K562 (cell line): ENCODE measurements around the gene OBSCN. TPM values are rescaled to one million over a fixed set of nuclear protein-coding genes. Genes with fewer than 3 reads are reported as not detected.

Experiments used
- ETV1 ChIP-seq: fragments of 450-650 bp; conservative IDR thresholded peaks from 2 replicates; pipeline ENCODE4 v1.6.1; 2016; ENCODE audit warnings: missing genetic modification characterization, control low read depth, low read depth, missing compliant biosample characterization
- HDAC1 ChIP-seq, 2 experiments: fragments of 450-650 bp; IDR thresholded peaks; 2 replicates each; pipeline ENCODE4 v1.6.1; 2016 to 2017; ENCODE audit warnings: inconsistent platforms in 1 of 2, mild to moderate bottlenecking in 1 of 2, moderate library complexity in 1 of 2
- KDM5B ChIP-seq: fragments of 200-600 bp; sonication (generic); IDR thresholded peaks from 2 replicates; pipeline ENCODE4 v1.6.1; 2012; ENCODE audit warnings: low read depth, mild to moderate bottlenecking, moderate library complexity, low read length, control low read depth, inconsistent platforms; ENCODE audit not compliant: insufficient replicate concordance
- MAZ ChIP-seq, 2 experiments: fragments of 450-650 bp in 1 of 2; sonication (generic) in 1 of 2; formaldehyde crosslinking; IDR thresholded peaks in 1 of 2; conservative IDR thresholded peaks in 1 of 2; 2 replicates each; pipeline versions ENCODE4 v1.4.0 to v1.5.0; 2020; ENCODE audit warnings: mild to moderate bottlenecking in 1 of 2, missing genetic modification reagents in 1 of 2
- NFE2L1 ChIP-seq: fragments of 450-650 bp; IDR thresholded peaks from 2 replicates; pipeline ENCODE4 v1.6.1; 2016; ENCODE audit warnings: missing genetic modification characterization, low read depth, mild to moderate bottlenecking, missing compliant biosample characterization, moderate library complexity, borderline replicate concordance
- SMAD2 ChIP-seq: fragments of 150-350 bp; IDR thresholded peaks from 2 replicates; pipeline ENCODE4 v1.6.1; 2014; ENCODE audit warnings: low read depth, mild to moderate bottlenecking, low read length
- ZNF444 ChIP-seq: fragments of 250-450 bp; sonication (Bioruptor Pico); IDR thresholded peaks from 2 replicates; pipeline ENCODE4 v1.4.0; 2020; ENCODE audit warnings: mild to moderate bottlenecking, moderate library complexity
- ZSCAN29 ChIP-seq: fragments of 450-650 bp; IDR thresholded peaks from 2 replicates; pipeline ENCODE4 v1.6.1; 2017
- polyA plus RNA-seq, 8 experiments: library from polyadenylated mRNA; depleted of rRNA in 4 of 8; stranded (reverse) in 5 of 8; unstranded in 3 of 8; fragments of >200 nt; fragmentation: Nextera tagmentation in 2 of 8; fragmentation: Illumina TruSeq in 1 of 8; extraction: Ambion mirVana in 2 of 8; extraction: Trizol in 1 of 8; gene quantifications; 2 replicates each; pipeline versions ENCODE4 v1.2.1 to v1.2.3, GENCODE V29; 2011 to 2014; ENCODE audit warnings: inconsistent platforms in 1 of 8, missing spikeins in 1 of 8
- total RNA-seq, 7 experiments: library from RNA; depleted of rRNA in 6 of 7; stranded (reverse); fragments of >200 nt in 6 of 7; fragmentation: Illumina TruSeq in 2 of 7; extraction: Trizol in 2 of 7; gene quantifications; 2 replicates each; pipeline versions ENCODE4 v1.2.1 to v1.2.3, GENCODE V29; 2011 to 2021; ENCODE audit warnings: low replicate concordance in 1 of 7
- TF ChIP-seq, protein P1 (sequence below): sonication (generic); formaldehyde crosslinking; IDR thresholded peaks from 2 replicates; pipeline ENCODE4 v1.8.0; 2022; ENCODE audit warnings: mild to moderate bottlenecking, low read depth, missing genetic modification reagents
- TF ChIP-seq, protein P2 (sequence below): sonication (generic); formaldehyde crosslinking; IDR thresholded peaks from 2 replicates; pipeline ENCODE4 v1.8.0; 2022; ENCODE audit warnings: mild to moderate bottlenecking, missing genetic modification reagents
- TF ChIP-seq, protein P3 (sequence below): fragments of 450-650 bp; IDR thresholded peaks from 2 replicates; pipeline ENCODE4 v1.6.1; 2018; ENCODE audit warnings: mild to moderate bottlenecking, low read depth; ENCODE audit not compliant: partially characterized antibody
- TF ChIP-seq, protein P4 (sequence below): sonication (generic); formaldehyde crosslinking; IDR thresholded peaks from 2 replicates; pipeline ENCODE4 v1.8.0; 2023; ENCODE audit warnings: mild to moderate bottlenecking, missing genetic modification reagents
- TF ChIP-seq, protein P5 (sequence below): fragments of 450-650 bp; formaldehyde crosslinking; IDR thresholded peaks from 2 replicates; pipeline ENCODE4 v1.4.0; 2022; ENCODE audit warnings: mild to moderate bottlenecking, moderate library complexity

The OBSCN gene
- total and polyA plus RNA-seq, 9 of the 15 experiments (the other 6 are each of a cell fraction or from before 2014, with no cell fraction given) = 0.18 to 19.7 (median 3.6) TPM

DNA sequence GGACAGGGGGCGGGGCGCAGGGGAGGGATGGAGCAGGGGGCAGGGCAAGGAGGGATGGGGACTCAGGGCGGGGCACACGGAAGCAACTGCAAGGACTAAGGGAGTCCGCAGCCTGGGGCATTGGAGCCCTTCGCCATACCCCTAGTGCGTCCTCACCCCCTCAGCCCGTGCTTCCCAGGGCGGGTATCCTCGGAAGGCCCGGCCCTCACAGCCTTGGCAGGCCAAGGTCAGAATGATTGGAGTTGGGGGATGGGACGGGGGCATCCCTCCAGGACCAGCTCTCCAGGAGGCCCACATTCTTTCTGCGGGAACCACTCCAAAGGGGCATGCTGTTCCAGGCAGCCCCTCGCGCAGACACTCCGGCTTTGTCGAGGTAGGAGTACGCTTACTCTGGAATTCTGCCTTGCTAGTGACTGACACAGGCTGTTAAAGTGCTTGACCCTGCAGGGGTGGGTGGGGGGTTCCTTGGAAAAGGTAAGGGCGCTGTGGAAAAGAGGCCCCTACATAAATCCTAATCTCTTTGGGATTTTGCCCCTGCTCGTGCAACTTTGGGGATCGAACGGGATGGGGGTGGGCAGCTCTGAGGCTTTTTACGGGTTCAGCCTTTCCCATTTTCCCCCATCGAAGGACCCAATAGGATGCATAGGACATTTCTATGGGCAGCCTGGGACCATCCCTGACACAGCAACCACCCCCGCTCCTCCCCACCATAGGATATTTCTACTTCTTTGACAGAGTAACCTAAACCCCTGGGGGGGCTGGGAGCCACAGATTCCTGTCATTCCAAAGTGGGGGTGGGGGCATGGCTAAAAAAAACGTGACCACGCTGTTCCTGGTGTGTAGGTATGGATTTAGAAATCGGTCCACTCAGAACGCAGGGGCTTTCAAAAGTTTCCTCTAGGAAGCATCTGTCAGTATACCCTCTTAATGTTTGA lies 199.5 kb downstream of the OBSCN start (continued):
- TF ChIP-seq, protein P1, sequence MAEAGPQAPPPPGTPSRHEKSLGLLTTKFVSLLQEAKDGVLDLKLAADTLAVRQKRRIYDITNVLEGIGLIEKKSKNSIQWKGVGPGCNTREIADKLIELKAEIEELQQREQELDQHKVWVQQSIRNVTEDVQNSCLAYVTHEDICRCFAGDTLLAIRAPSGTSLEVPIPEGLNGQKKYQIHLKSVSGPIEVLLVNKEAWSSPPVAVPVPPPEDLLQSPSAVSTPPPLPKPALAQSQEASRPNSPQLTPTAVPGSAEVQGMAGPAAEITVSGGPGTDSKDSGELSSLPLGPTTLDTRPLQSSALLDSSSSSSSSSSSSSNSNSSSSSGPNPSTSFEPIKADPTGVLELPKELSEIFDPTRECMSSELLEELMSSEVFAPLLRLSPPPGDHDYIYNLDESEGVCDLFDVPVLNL (CRISPR knock-in tag) = 0 out of 2 replicates have a peak, but pooled peaks have one; percentile 13
- TF ChIP-seq NFE2L1 (tag) = no peak
- TF ChIP-seq, protein P2, sequence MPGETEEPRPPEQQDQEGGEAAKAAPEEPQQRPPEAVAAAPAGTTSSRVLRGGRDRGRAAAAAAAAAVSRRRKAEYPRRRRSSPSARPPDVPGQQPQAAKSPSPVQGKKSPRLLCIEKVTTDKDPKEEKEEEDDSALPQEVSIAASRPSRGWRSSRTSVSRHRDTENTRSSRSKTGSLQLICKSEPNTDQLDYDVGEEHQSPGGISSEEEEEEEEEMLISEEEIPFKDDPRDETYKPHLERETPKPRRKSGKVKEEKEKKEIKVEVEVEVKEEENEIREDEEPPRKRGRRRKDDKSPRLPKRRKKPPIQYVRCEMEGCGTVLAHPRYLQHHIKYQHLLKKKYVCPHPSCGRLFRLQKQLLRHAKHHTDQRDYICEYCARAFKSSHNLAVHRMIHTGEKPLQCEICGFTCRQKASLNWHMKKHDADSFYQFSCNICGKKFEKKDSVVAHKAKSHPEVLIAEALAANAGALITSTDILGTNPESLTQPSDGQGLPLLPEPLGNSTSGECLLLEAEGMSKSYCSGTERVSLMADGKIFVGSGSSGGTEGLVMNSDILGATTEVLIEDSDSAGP = 0 out of 2 replicates have a peak, but pooled peaks have one; percentile 40
- TF ChIP-seq, protein P3, sequence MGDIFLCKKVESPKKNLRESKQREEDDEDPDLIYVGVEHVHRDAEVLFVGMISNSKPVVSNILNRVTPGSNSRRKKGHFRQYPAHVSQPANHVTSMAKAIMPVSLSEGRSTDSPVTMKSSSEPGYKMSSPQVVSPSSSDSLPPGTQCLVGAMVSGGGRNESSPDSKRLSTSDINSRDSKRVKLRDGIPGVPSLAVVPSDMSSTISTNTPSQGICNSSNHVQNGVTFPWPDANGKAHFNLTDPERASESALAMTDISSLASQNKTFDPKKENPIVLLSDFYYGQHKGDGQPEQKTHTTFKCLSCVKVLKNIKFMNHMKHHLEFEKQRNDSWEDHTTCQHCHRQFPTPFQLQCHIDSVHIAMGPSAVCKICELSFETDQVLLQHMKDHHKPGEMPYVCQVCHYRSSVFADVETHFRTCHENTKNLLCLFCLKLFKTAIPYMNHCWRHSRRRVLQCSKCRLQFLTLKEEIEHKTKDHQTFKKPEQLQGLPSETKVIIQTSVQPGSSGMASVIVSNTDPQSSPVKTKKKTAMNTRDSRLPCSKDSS = no peak
- TF ChIP-seq, protein P4, sequence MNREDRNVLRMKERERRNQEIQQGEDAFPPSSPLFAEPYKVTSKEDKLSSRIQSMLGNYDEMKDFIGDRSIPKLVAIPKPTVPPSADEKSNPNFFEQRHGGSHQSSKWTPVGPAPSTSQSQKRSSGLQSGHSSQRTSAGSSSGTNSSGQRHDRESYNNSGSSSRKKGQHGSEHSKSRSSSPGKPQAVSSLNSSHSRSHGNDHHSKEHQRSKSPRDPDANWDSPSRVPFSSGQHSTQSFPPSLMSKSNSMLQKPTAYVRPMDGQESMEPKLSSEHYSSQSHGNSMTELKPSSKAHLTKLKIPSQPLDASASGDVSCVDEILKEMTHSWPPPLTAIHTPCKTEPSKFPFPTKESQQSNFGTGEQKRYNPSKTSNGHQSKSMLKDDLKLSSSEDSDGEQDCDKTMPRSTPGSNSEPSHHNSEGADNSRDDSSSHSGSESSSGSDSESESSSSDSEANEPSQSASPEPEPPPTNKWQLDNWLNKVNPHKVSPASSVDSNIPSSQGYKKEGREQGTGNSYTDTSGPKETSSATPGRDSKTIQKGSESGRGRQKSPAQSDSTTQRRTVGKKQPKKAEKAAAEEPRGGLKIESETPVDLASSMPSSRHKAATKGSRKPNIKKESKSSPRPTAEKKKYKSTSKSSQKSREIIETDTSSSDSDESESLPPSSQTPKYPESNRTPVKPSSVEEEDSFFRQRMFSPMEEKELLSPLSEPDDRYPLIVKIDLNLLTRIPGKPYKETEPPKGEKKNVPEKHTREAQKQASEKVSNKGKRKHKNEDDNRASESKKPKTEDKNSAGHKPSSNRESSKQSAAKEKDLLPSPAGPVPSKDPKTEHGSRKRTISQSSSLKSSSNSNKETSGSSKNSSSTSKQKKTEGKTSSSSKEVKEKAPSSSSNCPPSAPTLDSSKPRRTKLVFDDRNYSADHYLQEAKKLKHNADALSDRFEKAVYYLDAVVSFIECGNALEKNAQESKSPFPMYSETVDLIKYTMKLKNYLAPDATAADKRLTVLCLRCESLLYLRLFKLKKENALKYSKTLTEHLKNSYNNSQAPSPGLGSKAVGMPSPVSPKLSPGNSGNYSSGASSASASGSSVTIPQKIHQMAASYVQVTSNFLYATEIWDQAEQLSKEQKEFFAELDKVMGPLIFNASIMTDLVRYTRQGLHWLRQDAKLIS (CRISPR knock-in tag) = no peak
- TF ChIP-seq KDM5B = peak; percentile 59
- TF ChIP-seq ETV1 = 0 out of 2 replicates have a peak, but pooled peaks have one; percentile 5
- TF ChIP-seq SMAD2 = no peak
- peak; percentile 62 to 63 for TF ChIP-seq MAZ (CRISPR knock-in tag; conservative IDR thresholded peaks at IDR 0.05 in 1 of 2, IDR thresholded peaks at IDR 0.05 in 1 of 2)
- TF ChIP-seq HDAC1 (IDR thresholded peaks at IDR 0.05) = peak in 1 of 2 experiments; percentile 46; a peak in 2 of 4 replicates
- TF ChIP-seq, protein P5, sequence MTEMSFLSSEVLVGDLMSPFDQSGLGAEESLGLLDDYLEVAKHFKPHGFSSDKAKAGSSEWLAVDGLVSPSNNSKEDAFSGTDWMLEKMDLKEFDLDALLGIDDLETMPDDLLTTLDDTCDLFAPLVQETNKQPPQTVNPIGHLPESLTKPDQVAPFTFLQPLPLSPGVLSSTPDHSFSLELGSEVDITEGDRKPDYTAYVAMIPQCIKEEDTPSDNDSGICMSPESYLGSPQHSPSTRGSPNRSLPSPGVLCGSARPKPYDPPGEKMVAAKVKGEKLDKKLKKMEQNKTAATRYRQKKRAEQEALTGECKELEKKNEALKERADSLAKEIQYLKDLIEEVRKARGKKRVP (CRISPR knock-in tag) = peak; percentile 53; the same call in 1 of the 2 replicates
- no peak for TF ChIP-seq ZSCAN29
- peak; percentile 98 for TF ChIP-seq ZNF444
